ENCODE measurements around the gene NCSTN.

GRCh38 chr1:160363010-160363409, 19.8 kb downstream of the NCSTN start:
- TF ChIP-seq, protein P1, sequence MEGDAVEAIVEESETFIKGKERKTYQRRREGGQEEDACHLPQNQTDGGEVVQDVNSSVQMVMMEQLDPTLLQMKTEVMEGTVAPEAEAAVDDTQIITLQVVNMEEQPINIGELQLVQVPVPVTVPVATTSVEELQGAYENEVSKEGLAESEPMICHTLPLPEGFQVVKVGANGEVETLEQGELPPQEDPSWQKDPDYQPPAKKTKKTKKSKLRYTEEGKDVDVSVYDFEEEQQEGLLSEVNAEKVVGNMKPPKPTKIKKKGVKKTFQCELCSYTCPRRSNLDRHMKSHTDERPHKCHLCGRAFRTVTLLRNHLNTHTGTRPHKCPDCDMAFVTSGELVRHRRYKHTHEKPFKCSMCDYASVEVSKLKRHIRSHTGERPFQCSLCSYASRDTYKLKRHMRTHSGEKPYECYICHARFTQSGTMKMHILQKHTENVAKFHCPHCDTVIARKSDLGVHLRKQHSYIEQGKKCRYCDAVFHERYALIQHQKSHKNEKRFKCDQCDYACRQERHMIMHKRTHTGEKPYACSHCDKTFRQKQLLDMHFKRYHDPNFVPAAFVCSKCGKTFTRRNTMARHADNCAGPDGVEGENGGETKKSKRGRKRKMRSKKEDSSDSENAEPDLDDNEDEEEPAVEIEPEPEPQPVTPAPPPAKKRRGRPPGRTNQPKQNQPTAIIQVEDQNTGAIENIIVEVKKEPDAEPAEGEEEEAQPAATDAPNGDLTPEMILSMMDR (conservative IDR thresholded peaks at IDR 0.05; ENCODE audit: low read depth, low read length) = no peak
- TF ChIP-seq EZH2 (IDR thresholded peaks at IDR 0.05; ENCODE audit: borderline replicate concordance, low read depth, low read length, poor library complexity, severe bottlenecking) = no peak
